HG03039 (cell line): ENCODE data around the gene C4orf50.

ENCODE experiments used
- ATAC-seq: cut with Tn5 transposase; IDR thresholded peaks from one replicate; pipeline ENCODE4 v1.9.1; 2021; ENCODE audit warnings: mild to moderate bottlenecking, moderate library complexity; ENCODE audit not compliant: unreplicated experiment

C4orf50 gene

GRCh38 chr4:5973033-5973432, 45.2 kb downstream of the C4orf50 start:
- ATAC-seq: no peak

- ATAC-seq: no peak
Measured at GRCh38 chr4:5972571-5972970, 45.7 kb downstream of the C4orf50 start.

- no peak for ATAC-seq
Measured at GRCh38 chr4:5971078-5971450, 47.2 kb downstream of the C4orf50 start.

GRCh38 chr4:5970381-5971077, 47.7 kb downstream of the C4orf50 start:
- no peak for ATAC-seq

GRCh38 chr4:5969777-5970176, 48.5 kb downstream of the C4orf50 start:
- ATAC-seq: no peak

- ATAC-seq: no peak
Measured at GRCh38 chr4:5969336-5969735, 48.9 kb downstream of the C4orf50 start.

- ATAC-seq: no peak
Measured at GRCh38 chr4:5968246-5968645, 50.0 kb downstream of the C4orf50 start.

GRCh38 chr4:5967783-5968182, 50.4 kb downstream of the C4orf50 start:
- ATAC-seq: no peak

- no peak for ATAC-seq
Measured at GRCh38 chr4:5965225-5965624, 53.0 kb downstream of the C4orf50 start.

- no peak for ATAC-seq
Measured at GRCh38 chr4:5964030-5964429, 54.2 kb downstream of the C4orf50 start.

GRCh38 chr4:5963611-5964010, 54.6 kb downstream of the C4orf50 start:
- no peak for ATAC-seq

GRCh38 chr4:5962416-5962815, 55.8 kb downstream of the C4orf50 start:
- ATAC-seq: no peak

- no peak for ATAC-seq
Measured at GRCh38 chr4:5960252-5960880, 57.9 kb downstream of the C4orf50 start.

- no peak for ATAC-seq
Measured at GRCh38 chr4:5959211-5959982, 58.8 kb downstream of the C4orf50 start.

GRCh38 chr4:5958199-5958735, 60.0 kb downstream of the C4orf50 start:
- no peak for ATAC-seq

- no peak for ATAC-seq
Measured at GRCh38 chr4:5957076-5957475, 61.2 kb downstream of the C4orf50 start.

- no peak for ATAC-seq
Measured at GRCh38 chr4:5956285-5957021, 61.8 kb downstream of the C4orf50 start.

- no peak for ATAC-seq
Measured at GRCh38 chr4:5955856-5956255, 62.4 kb downstream of the C4orf50 start.

- no peak for ATAC-seq
Measured at GRCh38 chr4:5955201-5955821, 62.9 kb downstream of the C4orf50 start.

- no peak for ATAC-seq
Measured at GRCh38 chr4:5954056-5954760, 64.0 kb downstream of the C4orf50 start.
